GM18526 (cell line): Measurements from ENCODE around the gene TENM3.

Experiments
- POLR2A ChIP-seq: IDR thresholded peaks from 3 replicates; pipeline ENCODE4 v1.6.1; 2011; ENCODE audit not compliant: insufficient read length; ENCODE audit errors: extremely low read depth

TENM3 gene

DNA sequence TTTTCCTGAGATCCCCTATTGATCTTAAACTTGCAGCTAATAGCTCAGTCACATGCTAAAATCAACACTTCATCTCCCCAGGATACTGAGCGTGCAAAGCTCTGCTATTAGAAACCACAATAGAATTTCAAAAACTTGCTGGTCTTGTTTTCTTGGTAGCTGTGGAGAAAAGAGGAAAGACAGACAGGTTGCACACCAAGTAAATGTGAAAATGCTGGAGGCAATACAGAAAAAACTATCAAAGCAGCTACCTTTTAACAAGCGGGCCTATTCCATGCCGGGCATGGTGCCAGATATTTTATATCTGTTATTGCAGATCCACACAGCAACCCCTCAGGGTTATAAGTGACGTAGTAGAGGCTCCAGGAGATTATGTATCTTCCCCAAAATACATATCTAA, 502.0 kb downstream of the TENM3 start:
- no peak for TF ChIP-seq POLR2A

DNA sequence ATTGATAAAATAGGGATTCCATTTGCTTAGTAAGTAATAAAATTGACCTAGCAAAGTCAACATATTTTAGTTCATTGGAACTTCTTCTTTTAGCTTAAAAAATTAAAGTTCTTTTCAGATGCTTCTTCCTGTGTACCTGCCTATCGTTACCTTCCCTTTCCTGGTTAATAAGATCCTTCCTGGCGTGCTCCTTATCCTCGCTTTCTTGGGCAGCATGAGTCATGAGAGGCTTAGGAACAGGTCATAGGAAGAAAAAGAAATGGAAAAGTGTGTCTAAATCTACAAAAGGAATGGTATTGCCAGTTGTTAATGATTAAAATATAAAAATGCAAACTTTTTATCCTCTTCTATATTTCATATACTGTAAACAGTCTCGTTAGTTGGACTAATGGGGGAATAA, 503.7 kb downstream of the TENM3 start:
- TF ChIP-seq POLR2A: no peak

DNA sequence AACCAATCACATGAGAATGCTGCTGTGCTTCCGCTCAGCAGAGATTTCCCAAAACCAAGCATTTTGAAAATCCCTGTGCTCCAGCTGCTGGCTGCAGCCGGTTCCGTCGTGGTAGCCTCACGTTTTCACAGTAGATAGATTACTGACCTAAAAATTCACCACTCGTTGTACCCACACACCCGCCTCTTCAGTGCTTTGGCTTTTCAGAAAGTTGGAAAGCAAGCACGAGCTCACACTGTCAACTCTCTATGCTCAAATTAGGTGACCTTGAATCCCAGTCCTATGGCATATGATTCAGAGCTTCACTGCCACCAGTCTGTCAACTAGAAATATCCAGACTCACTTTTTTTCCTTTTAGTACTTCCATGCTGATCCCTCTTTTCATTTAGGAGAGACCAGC, 505.1 kb downstream of the TENM3 start:
- TF ChIP-seq POLR2A: no peak

DNA sequence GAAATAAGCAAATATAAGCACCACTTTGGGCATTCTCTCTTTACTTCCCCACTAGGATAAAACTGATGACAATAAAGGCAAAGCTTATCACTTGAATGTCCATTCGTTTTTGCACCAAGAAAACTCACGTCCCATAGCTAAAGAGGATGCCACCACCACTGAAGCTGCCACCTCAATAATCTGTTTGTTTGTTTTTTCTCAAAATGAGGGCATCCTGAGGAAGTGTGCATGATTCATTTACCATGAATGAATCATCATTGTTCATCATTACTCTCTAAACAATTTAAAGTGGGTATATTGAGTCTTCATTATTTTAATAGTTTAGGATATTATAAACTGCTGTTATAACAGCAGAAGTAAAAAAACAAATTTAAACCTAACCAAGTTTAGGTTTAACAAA, 505.7 kb downstream of the TENM3 start:
- no peak for TF ChIP-seq POLR2A

GRCh38 chr4:182749667-182750167, 506.5 kb downstream of the TENM3 start:
- TF ChIP-seq POLR2A: no peak

DNA sequence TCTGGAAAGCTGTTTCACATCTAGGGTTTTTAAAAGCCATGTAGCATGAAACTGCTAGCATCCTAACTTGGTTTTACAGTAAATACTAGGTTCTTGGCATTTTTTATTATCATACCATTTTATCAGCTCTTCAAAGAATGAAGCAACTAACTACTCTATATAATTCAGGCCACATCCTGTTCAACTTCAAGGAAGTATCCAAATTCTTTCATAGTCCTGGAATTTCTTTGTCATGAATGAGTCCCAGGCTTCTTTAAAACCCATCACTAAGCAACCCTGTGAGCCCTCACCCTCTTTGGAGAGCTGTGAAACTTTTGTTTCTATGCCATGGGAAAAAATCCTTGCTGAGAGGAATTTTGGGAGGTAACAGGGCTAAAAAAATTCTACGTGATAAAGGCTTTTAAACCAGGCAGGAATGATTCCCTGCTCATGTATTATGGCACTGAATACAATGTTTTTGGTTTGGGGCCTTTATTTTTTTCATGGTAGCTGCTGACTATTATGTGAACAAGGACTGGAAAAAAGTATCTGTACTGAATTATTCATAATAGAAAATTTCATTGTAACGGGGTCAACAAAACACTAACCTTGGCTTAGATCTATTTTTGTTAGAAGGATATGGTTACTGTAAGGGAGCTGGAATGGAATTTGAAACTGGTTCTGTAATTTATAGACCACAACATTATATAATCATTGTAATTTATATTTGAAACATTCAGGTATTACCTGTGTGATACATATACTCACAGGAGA, 509.1 kb downstream of the TENM3 start:
- no peak for TF ChIP-seq POLR2A

GRCh38 chr4:182754895-182755294, 511.7 kb downstream of the TENM3 start:
- TF ChIP-seq POLR2A: no peak

DNA sequence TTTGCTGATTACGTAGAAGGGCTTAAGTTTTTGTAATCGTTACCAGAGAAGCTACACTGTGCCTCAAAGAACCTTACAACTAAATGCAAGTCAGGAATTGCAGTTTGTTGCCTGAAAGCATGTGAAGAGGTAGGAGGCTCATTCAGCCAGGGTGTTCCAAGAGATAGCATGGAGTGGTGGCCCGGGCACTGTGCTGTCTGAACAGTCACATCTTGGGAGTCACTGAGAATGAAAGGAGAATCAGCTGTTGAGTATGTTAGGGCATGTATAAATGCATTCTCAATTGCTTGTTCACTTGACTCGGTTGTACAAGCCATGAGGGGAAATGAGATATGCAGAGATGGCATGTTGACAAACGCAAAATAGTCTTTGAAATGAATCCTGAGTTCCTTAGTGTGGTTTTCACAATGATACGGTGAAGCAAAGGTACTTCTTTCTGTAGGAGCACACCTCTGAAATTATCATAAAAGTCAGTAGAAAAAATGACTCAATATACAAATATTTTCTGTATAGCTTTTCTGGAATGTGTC, 513.0 kb downstream of the TENM3 start:
- no peak for TF ChIP-seq POLR2A

GRCh38 chr4:182758273-182758672, 515.1 kb downstream of the TENM3 start:
- TF ChIP-seq POLR2A: no peak

DNA sequence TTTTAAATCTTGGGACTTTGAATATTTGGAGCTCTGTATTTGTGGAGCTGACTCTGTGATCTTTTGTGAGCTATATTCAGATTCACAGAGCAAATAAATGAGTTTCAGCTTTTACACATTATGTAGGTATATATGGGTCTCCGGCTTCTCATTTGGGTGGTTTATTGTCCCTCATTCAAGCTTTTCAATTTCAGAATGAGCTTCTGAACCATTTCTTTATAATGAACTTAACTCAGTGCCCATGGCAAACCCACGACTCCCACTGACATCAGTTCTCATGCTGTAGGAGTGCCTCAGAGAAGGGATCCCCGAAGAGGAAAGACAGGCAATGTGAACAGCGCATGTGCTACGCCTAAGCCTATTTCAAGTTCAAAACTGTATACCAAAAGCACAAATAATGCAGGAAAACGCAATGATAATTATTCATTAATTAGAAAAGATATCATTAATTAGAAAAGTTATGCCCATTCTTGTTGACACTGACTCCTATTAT, 517.4 kb downstream of the TENM3 start:
- no peak for TF ChIP-seq POLR2A

- no peak for TF ChIP-seq POLR2A
Observed at GRCh38 chr4:182764137-182764536, 520.9 kb downstream of the TENM3 start.

GRCh38 chr4:182764642-182765041, 521.4 kb downstream of the TENM3 start:
- TF ChIP-seq POLR2A: no peak

GRCh38 chr4:182765987-182766856, 523.0 kb downstream of the TENM3 start:
- no peak for TF ChIP-seq POLR2A

DNA sequence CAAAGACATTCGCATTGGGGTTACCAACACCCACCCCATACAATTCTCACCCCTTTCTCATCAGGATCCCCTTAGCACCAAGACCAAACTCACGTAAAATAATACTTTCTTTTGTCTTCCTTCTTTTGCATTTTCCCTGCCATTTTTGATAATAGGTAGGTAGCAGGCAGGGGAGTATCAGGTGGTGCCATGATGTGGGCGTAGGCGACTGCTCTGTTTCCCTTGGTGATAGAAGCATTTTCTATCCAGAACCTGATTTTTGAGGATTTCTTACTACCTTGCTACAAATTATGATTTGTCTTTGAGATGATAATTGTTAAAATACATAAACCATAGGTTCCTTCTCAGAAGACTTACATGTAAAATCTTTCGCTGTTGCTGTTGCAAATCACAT, 523.7 kb downstream of the TENM3 start:
- TF ChIP-seq POLR2A: no peak

DNA sequence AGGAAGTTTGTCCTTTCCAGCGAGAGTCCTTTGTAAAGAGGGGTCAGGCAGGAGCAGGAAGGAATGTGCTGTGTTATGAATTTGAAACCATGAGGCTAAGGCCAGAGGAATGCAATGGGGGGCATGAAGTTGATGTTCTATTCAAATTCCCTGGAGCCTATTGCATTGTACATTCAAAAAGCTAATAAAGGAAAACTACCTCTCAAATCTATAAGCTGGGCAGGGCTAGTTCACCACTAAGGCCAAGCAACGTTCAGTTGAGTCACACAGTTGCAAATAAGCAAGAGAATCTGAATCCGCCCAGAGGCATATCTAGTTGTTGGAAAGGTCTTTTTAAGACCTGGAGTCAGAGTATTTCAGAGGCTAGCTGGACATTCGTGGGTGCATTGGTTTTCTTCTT, 525.6 kb downstream of the TENM3 start:
- TF ChIP-seq POLR2A: no peak
